ENCODE data around the gene EBF4. TPM values are rescaled to one million over a fixed set of nuclear protein-coding genes. Genes with fewer than 3 reads are reported as not detected.

EBF4 gene
- total and polyA plus RNA-seq, 2 donors (not counting 1 experiment from before 2014, with no cell fraction given): 0.81 to 5.0 TPM

GRCh38 chr20:2748551-2749342 lies 56.2 kb downstream of the EBF4 start:
- POLR2A ChIA-PET: no interaction called here
- H3K9me3 ChIP-seq (ENCODE audit: control extremely low read depth in 1 of 3, control insufficient read depth in 2 of 3, insufficient read depth in 1 of 3, low read length in 2 of 3): peaks cover 0 to 23% (median 0%) of the 10 kb centered on the region in 3 donors
- CTCF ChIA-PET: interaction anchor here (1.5 kb wide), 1 partner anchor 15 kb away, joined by 3 read pairs; no protein-coding TSS in a partner anchor
- ATAC-seq (ENCODE audit: low read depth) (no peak), DNase-seq (no peak)
- H3K4me3 ChIP-seq (ENCODE audit: control extremely low read depth in 1 of 5, extremely low read depth in 1 of 5, insufficient read depth in 1 of 5, low read depth in 2 of 5, low read length in 4 of 5): no peak overlapping the region
- no peaks in the 10 kb centered on the region for H3K79me2 ChIP-seq (ENCODE audit: control insufficient read depth, insufficient read depth, low read length)
- Mint-ChIP-seq H3K4me1 (peaks cover 24% of the 10 kb centered on the region), H3K27me3 (peaks cover 30% of the 10 kb centered on the region), H3K27ac (no peak overlapping the region), H3K4me3 (no peak overlapping the region), H3K9me3 (ENCODE audit: insufficient read depth) (no peaks in the 10 kb centered on the region)
- H3K4me2 ChIP-seq (replicated peaks; ENCODE audit: low read depth, low read length, poor library complexity, severe bottlenecking): no peak overlapping the region
- no peaks in the 10 kb centered on the region for H3K36me3 ChIP-seq (replicated peaks in 1 of 2; ENCODE audit: control extremely low read depth in 1 of 2, control insufficient read depth in 1 of 2, extremely low read depth in 1 of 2, insufficient read depth in 2 of 2, low read length in 1 of 2)
- no peaks in the 10 kb centered on the region for H4K20me1 ChIP-seq (ENCODE audit: control insufficient read depth, insufficient read depth, low read length, poor library complexity, severe bottlenecking)
- intact Hi-C loops (cut with micrococcal nuclease): no loop called here
- no peak overlapping the region for H3K27ac ChIP-seq (ENCODE audit: low read length in 2 of 2)
- 83% methylated on average over 9 of the region's 10 CpGs for WGBS (ENCODE audit: insufficient coverage)
- TF ChIP-seq EZH2 (IDR thresholded peaks at IDR 0.05; ENCODE audit: borderline replicate concordance, insufficient read depth, low read depth, low read length, poor library complexity, severe bottlenecking): no peak
- no peak for TF ChIP-seq CTCF (IDR thresholded peaks at IDR 0.05)
- H3K4me1 ChIP-seq (ENCODE audit: control insufficient read depth in 2 of 2, insufficient read depth in 2 of 2, low read length in 2 of 2): peaks cover 24 to 29% of the 10 kb centered on the region in 2 donors
- H3K27me3 ChIP-seq (replicated peaks in 1 of 4; ENCODE audit: control extremely low read depth in 1 of 4, control insufficient read depth in 3 of 4, insufficient read depth in 4 of 4, low read length in 3 of 4): peaks cover 0 to 52% (median 20%) of the 10 kb centered on the region in 4 experiments
- no peak overlapping the region for H3K9ac ChIP-seq (ENCODE audit: low read length)
- no peak overlapping the region for H2AFZ ChIP-seq (ENCODE audit: insufficient read depth, low read depth, low read length, poor library complexity, severe bottlenecking)

- Histone ChIP-seq H3K4me2 (replicated peaks; ENCODE audit: low read depth, low read length, poor library complexity, severe bottlenecking) (no peak overlapping the region), H4K20me1 (ENCODE audit: control insufficient read depth, insufficient read depth, low read length, poor library complexity, severe bottlenecking) (no peaks in the 10 kb centered on the region), H3K4me1 (ENCODE audit: control insufficient read depth in 2 of 2, insufficient read depth in 2 of 2, low read length in 2 of 2) (peaks cover 29 to 32% of the 10 kb centered on the region in 2 donors), H3K4me3 (ENCODE audit: control extremely low read depth in 1 of 5, extremely low read depth in 1 of 5, insufficient read depth in 1 of 5, low read depth in 2 of 5, low read length in 4 of 5) (no peak overlapping the region), H3K27ac (ENCODE audit: low read length in 2 of 2) (no peak overlapping the region), H3K36me3 (replicated peaks in 1 of 2; ENCODE audit: control extremely low read depth in 1 of 2, control insufficient read depth in 1 of 2, extremely low read depth in 1 of 2, insufficient read depth in 2 of 2, low read length in 1 of 2) (no peaks in the 10 kb centered on the region), H3K9ac (ENCODE audit: low read length) (no peak overlapping the region), H2AFZ (ENCODE audit: insufficient read depth, low read depth, low read length, poor library complexity, severe bottlenecking) (no peak overlapping the region), H3K27me3 (replicated peaks in 1 of 4; ENCODE audit: control extremely low read depth in 1 of 4, control insufficient read depth in 3 of 4, insufficient read depth in 4 of 4, low read length in 3 of 4) (peaks cover 0 to 59% (median 27%) of the 10 kb centered on the region in 4 experiments), H3K9me3 (ENCODE audit: control extremely low read depth in 1 of 3, control insufficient read depth in 2 of 3, insufficient read depth in 1 of 3, low read length in 2 of 3) (peaks cover 0 to 24% (median 0%) of the 10 kb centered on the region in 3 donors), H3K79me2 (ENCODE audit: control insufficient read depth, insufficient read depth, low read length) (no peaks in the 10 kb centered on the region)
- DNase-seq (no peak), ATAC-seq (ENCODE audit: low read depth) (no peak)
- POLR2A ChIA-PET: no interaction called here
- Mint-ChIP-seq H3K4me1 (peaks cover 29% of the 10 kb centered on the region), H3K27me3 (peaks cover 36% of the 10 kb centered on the region), H3K9me3 (ENCODE audit: insufficient read depth) (no peaks in the 10 kb centered on the region), H3K4me3 (no peak overlapping the region), H3K27ac (no peak overlapping the region)
- CTCF ChIA-PET: interaction anchor here (1.5 kb wide), 1 partner anchor 15 kb away, joined by 3 read pairs; no protein-coding TSS in a partner anchor
- TF ChIP-seq EZH2 (IDR thresholded peaks at IDR 0.05; ENCODE audit: borderline replicate concordance, insufficient read depth, low read depth, low read length, poor library complexity, severe bottlenecking): no peak
- TF ChIP-seq CTCF (IDR thresholded peaks at IDR 0.05): no peak
- intact Hi-C loops (cut with micrococcal nuclease): no loop called here
- WGBS (ENCODE audit: insufficient coverage): 62% methylated on average over 43 of the region's 49 CpGs
Observed at GRCh38 chr20:2749343-2749950, 56.9 kb downstream of the EBF4 start.
